Right ventricle myocardium inferior (tissue), 1 donor: ENCODE measurements around the gene CADM2. TPM values are rescaled to one million over a fixed set of nuclear protein-coding genes. Genes with fewer than 3 reads are reported as not detected.

Source experiments
- ATAC-seq: fragments of 200-7000 bp; cut with Tn5 transposase; one replicate; pipeline ENCODE4 v1.9.1; 2020; ENCODE audit warnings: mild to moderate bottlenecking, moderate library complexity
- DNase-seq: peaks from one replicate; pipeline ENCODE4 v3.0.0; 2021; ENCODE audit errors: missing footprints
- intact Hi-C: fragments of 100-400 bp; cut with DNase I; formaldehyde crosslinking; loops from one replicate; pipeline ENCODE4 v1.11.0; 2022
- total RNA-seq: library from RNA; stranded (reverse); fragmentation: NEBNext Ultra II Directional; extraction: Animal tissue kit (Norgen Biotek cat#: 25700); gene quantifications from one replicate; pipeline ENCODE4 v1.2.1, GENCODE V29; 2021
- donor health status: DM: no; HTN: yes; CAD: no; lungs with severe emphysema.

Gene CADM2
- total RNA-seq, 1 donor from 2014 or later: 0.76 TPM

DNA sequence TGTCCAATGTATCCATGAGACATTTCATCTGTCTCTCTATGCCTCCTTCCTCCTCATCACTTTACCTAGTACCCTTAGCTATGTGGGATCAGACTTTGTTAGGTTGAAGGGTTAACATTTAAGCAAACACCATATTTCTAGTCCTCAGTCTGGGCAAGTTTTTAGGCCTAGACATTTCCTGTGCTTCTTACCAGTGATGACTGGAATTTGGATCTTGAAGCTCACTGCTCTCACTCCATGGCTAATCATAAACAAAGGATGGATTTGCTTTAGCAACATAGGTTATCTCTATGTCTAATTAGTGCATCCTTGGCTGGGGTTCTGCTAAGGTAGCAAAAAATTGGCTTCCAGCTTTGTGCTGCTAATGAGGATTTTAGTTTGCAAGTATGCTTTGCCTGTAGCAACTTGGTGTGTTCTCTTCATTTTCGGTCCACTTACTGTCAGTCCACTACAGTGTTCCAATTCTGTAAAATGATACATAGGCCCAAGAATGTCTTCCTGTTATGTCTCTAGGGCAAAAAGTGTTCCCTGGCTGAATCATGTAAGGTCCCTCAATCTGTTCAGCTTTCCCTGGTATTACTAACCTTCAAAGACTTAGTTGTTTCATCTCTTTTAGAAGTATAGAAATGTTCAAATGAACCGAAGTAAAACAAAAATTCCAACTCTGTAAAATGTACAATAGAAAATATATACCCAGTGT, 615.4 kb downstream of the CADM2 start:
- intact Hi-C loops: no loop called here
- no peak for DNase-seq
- no peak for ATAC-seq

DNA sequence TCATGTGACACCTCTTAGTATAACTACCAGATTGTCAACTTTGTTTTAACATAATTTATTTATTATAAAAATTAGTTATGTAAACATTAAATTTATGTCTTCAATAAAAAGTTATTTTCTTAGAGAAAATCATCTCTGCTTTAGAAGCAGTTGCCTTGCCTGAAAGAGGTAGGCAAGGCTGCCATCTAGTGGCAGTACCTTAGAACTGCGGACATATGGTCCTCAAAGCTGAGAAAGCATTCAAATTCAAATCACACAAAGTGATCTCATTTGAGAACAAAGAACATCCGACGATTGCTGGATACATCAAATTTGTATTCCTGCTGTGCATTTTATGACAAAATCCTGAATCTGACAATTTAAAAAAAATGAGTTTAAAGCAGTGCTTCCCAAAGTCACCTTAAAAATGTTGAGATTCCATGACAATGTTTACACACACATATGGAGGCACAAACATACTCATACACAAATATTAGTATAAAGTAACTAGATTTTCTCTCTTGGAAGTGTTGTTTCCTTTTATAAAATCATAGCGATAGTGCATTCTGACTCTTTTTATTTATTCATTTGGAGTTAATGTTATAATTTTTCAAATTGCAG, 617.4 kb downstream of the CADM2 start:
- ATAC-seq (no peak), DNase-seq (no peak)
- intact Hi-C loops: loop anchor here (5.0 kb wide), 1 partner anchor 1029 kb away; no protein-coding TSS in a partner anchor

DNA sequence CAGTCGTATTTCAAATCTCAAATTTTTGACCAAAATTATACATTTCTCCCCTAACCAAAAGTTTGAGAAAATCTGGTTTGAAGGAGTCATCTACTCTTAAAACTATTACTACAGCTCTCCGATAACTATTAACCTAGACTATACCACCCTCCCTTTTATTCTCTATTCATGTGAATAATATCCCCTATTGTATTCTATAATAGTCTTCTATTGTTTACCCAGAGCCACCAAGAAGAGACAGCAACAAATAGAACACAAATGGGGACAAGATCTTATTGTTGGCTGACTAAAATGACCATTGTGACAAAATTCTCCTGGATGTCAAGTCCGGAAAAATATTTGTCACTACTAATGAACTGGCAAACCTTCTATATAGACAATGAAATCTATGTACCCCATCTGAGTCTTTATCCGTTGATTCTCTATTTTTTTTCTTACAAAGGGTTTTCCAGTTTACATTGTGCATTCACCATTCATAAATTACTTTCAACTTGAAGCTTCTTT, 618.0 kb downstream of the CADM2 start:
- DNase-seq (no peak), ATAC-seq (no peak)
- intact Hi-C loops: loop anchor here (5.0 kb wide), 1 partner anchor 1029 kb away; no protein-coding TSS in a partner anchor

DNA sequence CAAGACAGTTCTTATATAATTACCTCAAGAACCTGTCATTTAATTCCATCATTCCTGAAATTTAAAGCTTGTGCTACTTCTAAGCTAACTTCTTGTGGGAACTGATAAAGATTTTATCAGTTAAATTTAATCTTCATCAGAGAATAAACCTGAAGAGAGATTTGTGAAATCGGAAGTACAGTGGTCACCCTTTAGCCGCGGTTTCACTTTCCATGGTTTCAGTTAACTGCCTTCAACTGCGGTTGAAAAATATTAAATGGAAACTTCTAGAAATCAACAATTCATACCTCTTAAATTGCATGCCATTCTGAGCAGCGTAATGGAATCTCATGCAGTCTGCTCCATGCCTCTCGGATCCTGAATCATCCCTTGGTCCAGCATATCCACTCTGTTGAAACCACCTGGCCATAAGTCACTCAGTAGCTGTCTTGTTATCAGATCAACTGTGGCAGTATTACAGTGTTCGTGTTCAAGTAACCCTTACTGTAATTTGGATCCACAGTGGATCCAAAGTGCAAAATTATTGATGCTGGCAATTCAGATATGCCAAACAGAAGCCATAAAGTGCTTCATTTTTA, 626.1 kb downstream of the CADM2 start:
- DNase-seq: no peak
- ATAC-seq: no peak
- intact Hi-C loops: no loop called here

DNA sequence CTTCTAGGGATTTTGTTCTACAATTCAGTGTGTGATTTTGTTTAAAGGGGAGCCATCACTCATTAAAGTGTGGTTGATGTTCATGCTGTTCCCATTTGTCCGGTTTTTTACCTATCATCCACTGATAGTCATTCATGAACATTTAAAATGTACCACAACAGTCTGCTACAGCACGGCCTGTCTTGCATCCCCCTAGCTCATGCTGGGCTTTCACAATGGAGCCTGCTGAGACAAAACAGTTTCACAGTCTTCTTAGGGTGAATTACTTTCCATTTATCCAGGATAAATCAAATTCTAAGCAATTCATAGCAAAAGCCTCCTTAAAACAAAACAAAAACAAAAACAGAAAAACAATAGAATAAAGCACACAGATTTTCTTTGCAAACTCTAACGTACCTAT, 627.2 kb downstream of the CADM2 start:
- intact Hi-C loops: no loop called here
- DNase-seq (no peak), ATAC-seq (no peak)

DNA sequence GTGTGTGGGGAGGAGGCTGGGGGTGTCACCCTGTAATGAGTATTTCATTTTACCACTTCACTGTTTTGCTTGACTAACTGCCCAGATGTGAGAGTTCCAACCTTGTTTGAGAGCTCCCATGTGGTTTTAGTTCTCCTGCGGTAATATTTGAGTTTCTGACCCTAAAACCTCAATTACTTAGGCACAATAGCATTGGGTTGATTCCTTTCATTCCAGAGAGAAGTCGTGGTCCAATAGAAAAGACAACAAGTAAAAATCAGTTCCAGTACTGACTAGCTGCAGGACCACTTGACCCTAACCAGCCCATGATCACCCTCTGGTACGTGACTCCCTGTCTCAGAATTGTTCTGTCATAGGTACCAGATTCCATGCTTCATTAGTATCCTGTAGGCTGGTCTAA, 630.4 kb downstream of the CADM2 start:
- ATAC-seq (no peak), DNase-seq (no peak)
- intact Hi-C loops: no loop called here

DNA sequence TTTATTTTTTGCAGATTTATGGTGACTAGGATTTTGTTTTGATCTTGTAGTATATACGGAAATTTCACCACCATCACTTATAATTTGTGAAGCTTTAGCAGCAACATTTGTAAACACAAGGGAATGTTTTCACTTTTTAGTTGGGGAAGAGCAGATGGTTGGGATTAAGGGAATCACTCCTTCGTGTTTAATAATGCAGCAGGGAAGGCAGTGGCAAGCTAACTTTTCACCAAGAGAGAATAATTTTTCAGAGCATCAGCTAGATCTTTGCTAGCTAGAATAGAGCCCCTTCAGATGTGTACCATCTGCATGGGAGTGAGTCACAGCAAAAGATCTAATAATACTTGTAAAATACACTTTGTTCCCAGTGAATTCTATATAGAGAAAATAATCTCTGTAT, 632.7 kb downstream of the CADM2 start:
- ATAC-seq (no peak), DNase-seq (no peak)
- intact Hi-C loops: no loop called here

DNA sequence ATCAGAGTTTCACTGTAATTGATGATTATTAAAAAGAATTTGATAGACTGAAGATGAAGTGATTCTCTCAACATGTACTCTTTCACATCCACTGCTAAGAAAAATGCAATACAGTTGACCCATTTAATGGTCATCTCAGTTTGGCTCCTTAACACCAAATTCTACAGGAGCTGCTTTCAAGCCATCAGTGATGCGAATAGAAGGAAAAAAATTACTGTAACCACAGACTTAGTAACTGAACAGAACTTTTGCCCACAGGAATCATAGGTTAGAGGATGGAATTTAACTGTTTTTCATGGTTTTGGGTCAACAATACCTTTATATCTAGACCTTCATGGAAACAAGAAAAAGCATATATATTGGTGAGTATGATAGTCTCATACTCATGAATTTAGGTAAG, 633.5 kb downstream of the CADM2 start:
- DNase-seq: no peak
- ATAC-seq: no peak
- intact Hi-C loops: no loop called here

DNA sequence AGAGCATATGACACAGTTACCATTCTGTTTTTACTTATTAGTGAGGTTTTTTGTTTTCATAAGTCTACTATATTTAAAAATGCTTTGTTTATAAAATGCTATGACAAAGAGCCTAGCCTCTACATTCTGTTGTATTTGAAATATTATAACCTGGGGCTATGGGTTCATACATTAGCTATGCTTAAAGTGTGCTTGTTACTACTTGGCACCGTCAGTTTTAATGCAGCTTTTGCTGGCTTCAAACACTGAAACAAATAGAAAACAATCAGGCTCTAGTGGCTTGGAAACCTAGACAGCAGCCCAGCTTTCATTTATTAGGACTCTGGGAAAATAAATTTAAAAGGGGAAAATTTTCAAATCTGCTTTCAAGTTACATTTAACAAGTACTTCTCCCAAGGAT, 635.9 kb downstream of the CADM2 start:
- DNase-seq (no peak), ATAC-seq (no peak)
- intact Hi-C loops: no loop called here

DNA sequence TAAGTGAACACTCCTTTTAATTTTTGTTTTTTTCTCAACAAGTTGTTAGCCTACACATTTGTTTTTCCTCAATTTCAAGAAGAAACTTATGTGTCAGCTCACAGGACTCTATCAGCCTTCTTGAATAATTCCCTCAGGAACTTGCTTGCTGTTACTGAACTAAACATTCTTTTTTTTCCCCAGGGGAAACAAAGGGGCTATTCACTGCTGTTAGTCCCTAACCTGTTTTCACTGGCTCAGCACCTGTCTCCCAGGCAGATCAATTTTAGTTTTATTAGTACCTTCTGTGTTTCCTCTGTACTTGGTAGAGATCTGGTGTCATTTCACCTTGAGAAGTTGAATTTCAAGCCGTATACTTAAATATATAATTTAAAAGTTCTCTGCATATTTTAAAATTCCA, 644.6 kb downstream of the CADM2 start:
- no peak for ATAC-seq

DNA sequence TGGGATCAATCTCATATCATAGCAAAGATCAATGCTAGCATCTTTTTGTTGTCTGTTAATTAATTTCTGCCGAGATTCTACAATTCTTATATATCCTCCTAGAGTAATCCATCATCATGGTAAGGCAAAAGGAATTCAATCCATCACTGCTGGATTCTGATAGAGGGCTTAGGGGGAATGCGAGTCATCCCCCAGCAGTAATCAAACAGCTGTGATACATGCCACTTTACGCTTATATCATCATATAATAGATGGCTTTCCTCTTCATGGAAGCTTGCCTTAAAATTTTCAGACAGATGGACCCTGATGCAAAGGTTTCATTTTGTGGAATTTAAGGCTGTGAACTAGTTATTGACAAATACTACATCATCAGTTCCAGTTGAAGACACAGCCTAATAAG, 645.9 kb downstream of the CADM2 start:
- intact Hi-C loops: no loop called here
- no peak for ATAC-seq
- no peak for DNase-seq

More for the DNA sequence above, 644.6 kb downstream of the CADM2 start:
- intact Hi-C loops: no loop called here
- no peak for DNase-seq

DNA sequence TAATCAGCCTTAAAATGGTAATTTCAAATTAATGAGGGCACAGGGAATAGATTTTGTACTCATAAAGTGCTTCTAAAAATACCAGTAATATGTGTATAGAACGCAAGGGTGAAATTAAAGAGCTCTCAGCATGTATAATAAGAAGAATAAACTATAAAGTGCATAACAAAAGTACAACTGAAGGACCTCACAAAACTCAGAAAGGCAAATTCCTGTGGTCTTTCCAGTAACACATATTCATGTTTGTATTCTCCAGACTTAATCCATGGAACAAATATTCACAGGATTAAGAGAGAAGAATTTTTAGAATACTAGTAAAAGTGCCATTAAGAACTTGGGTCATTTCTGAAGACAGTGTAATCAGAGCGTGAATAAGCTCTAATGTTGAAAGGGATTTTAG, 646.3 kb downstream of the CADM2 start:
- intact Hi-C loops: no loop called here
- ATAC-seq: no peak

DNA sequence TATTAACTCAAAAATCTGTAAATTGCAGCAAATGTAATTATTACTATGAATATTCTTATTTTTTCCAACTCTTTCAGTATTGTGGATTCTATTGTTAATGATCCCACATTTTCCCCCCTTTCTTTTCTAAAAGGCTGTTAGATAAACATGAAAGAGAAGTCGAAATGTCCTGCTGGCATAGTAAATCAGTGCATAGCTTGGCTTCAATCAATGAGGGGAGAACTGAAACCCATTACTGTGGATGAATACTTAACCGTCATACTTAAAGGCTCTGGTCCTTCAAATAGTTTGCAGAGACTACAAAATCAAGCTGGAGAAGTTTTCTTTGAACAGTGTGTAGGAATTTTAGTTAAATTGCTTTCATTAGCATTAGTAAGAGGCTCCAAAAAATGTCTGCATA, 667.9 kb downstream of the CADM2 start:
- ATAC-seq (no peak), DNase-seq (no peak)
- intact Hi-C loops: no loop called here

More for the DNA sequence above, 646.3 kb downstream of the CADM2 start:
- DNase-seq: no peak

DNA sequence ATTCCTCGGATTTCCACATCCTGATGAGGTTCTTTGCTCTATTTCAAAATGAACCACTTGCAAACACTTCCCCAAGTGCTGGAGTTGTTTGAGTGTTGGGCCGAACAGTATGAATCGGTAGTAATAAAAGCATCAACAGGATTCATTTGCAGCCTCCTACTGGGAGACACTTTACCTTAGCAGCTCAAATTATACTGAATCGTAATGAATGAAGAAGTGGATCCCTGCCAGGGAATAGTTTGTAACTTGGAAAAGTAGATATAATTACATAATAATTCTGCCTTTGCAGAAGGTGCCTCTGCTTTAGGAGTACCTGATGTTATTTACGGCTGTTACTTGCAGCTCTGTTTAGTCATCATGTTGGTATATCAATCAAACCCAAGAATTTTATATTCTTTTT, 669.1 kb downstream of the CADM2 start:
- no peak for DNase-seq
- intact Hi-C loops: no loop called here
- ATAC-seq: no peak

DNA sequence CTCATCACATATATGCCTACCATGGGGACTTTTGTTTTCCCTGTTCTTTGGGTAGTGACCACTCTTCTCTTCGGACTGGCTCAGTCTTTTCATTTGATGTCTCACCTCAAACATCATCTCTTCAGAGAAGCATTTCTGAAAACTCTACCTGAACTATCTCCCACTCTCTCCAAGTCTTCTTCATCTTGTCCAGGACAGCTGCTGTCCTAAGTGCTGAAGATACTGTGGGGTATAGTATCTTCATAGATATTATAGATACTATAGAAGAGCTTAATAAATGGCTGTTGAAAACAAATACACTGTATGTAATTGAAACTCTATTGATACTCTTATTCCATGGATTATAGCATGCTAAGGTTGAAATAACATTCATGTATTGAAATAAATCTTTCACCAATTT, 672.3 kb downstream of the CADM2 start:
- DNase-seq: no peak
- intact Hi-C loops: no loop called here
- no peak for ATAC-seq

DNA sequence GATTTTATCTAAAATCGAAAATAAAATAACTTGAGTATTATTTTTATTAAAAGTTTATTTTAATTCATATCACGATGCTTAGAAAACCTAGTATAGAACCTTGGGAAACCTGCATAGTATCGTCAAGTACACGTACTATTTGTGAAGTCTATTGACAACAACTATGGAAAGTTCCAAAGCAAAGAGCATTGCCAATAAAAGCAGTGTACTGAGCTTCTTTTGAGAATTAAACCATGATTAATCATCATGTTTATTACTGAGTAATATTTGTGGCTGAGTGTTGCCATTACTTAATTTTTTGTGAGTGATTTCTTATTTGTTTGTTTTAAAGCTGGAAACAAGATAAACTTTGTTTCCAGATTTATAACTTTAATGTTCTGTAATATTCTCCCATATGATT, 674.1 kb downstream of the CADM2 start:
- intact Hi-C loops: no loop called here
- DNase-seq (no peak), ATAC-seq (no peak)

DNA sequence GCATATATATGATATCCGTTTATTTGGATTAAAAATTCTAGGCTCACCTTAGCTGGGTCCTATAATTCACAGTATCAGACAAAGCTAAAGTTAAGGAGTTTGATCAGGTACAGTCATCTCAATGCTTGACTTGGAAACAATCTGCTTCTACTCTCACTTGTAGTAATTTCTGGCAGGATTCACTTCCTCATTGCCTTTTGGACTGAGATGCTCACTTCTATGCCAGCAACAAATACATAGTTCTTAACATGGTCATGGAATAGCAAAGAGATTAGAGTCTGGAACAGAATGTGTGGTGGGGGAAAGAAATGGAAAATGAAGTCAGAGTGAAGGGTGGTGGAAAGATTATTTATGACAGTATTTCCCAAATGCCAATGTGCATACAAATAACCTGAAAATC, 693.6 kb downstream of the CADM2 start:
- no peak for ATAC-seq
- no peak for DNase-seq
- intact Hi-C loops: no loop called here

DNA sequence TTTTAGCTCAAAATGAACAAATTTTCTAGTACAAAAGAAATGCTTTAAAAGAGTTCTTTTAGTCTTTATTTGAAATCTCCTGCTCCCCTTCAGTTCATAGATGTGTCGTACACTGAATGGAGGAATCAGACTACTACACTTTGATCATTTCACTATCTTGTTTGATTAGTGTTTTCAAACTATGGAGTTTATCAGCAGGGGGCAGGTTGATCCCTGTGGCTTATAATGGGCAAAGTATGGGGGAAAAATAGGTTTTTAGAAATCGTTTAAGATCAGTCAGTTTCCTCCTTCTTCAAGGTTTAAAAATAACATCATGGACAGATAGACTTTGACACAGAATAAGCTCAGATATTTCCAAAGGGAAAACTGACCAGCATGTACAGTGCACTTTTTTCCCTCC, 701.7 kb downstream of the CADM2 start:
- intact Hi-C loops: no loop called here
- ATAC-seq (no peak), DNase-seq (no peak)

DNA sequence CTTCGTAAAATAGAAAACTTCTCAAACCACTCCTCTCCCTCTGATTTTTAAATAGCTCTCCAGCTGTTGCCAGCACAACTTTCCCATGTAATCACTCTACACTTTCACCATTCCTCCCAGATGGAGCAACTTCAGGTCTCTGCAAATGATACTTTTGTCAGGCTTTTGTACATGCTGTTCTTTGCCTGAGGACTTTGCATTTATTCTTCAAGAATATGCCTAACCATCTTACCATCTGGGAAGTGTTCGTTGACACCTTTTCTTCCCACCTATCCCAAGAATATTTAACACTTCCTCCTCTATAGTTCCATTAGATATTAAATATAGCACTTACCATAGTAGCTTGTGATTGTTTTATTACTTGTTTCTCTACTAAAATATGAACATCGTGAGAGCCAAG, 703.7 kb downstream of the CADM2 start:
- intact Hi-C loops: no loop called here
- no peak for DNase-seq
- ATAC-seq: no peak

DNA sequence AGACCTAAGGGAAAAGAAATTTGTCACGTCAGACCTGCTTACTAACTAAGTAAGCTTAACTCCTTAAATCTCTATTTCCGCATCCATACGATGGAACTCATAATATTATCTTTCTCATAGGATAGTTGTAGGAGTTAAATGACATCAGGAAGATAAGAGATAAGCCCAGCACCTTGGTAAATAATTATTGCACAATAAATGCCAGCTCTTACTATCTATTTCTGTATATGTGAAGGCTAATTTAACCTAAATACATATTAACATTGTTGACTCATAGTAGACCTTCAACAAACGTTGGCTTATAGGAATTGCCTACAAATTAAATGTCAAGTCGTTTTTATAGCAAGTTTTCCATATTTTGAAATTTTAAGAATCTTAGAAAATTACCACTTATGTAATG, 709.0 kb downstream of the CADM2 start:
- intact Hi-C loops: no loop called here
- ATAC-seq (no peak), DNase-seq (no peak)
